DND-41 (cell line): ENCODE measurements around the gene LUM.

Experiments
- EZH2 ChIP-seq: IDR thresholded peaks from 3 replicates; pipeline ENCODE4 v1.6.1; 2012; ENCODE audit warnings: borderline replicate concordance, low read depth, mild to moderate bottlenecking, moderate library complexity, low read length, inconsistent platforms; ENCODE audit not compliant: severe bottlenecking
- TF ChIP-seq, protein P1 (sequence below): IDR thresholded peaks from 2 replicates; pipeline ENCODE4 v1.5.1; 2012; ENCODE audit warnings: borderline replicate concordance, low read length, moderate library complexity, mild to moderate bottlenecking; ENCODE audit not compliant: poor library complexity, severe bottlenecking; ENCODE audit errors: extremely low read depth

DNA sequence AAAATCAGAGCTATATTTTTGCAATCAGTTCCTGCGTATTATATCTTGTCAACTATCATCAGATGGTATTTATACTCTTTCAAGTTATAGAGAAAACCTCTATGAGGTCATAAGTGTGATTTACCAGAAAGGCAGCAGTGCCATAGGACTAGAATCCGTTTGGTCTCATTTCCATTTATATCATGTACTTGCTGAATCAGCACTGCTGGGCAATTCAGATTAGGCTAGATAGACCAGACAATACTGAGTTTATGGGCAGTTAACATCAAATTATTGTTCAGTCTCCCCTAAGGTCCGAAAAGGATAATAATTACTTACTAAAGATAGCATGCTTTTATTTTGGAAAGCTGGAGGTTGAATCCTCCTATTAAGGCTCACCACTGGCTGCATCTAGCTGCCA lies 46.7 kb downstream of the LUM start:
- TF ChIP-seq, protein P1, sequence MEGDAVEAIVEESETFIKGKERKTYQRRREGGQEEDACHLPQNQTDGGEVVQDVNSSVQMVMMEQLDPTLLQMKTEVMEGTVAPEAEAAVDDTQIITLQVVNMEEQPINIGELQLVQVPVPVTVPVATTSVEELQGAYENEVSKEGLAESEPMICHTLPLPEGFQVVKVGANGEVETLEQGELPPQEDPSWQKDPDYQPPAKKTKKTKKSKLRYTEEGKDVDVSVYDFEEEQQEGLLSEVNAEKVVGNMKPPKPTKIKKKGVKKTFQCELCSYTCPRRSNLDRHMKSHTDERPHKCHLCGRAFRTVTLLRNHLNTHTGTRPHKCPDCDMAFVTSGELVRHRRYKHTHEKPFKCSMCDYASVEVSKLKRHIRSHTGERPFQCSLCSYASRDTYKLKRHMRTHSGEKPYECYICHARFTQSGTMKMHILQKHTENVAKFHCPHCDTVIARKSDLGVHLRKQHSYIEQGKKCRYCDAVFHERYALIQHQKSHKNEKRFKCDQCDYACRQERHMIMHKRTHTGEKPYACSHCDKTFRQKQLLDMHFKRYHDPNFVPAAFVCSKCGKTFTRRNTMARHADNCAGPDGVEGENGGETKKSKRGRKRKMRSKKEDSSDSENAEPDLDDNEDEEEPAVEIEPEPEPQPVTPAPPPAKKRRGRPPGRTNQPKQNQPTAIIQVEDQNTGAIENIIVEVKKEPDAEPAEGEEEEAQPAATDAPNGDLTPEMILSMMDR = no peak
- TF ChIP-seq EZH2 = no peak
